Stromal cell of bone marrow (primary cell): ENCODE results near the gene BANF2.

ENCODE experiments used
- DNase-seq: peaks from one replicate; pipeline ENCODE4 v3.0.0-alpha.2; 2012; ENCODE audit warnings: low read depth

Gene BANF2

GRCh38 chr20:17664025-17664633 is 35.6 kb upstream of the BANF2 start:
- no peak for DNase-seq

DNA sequence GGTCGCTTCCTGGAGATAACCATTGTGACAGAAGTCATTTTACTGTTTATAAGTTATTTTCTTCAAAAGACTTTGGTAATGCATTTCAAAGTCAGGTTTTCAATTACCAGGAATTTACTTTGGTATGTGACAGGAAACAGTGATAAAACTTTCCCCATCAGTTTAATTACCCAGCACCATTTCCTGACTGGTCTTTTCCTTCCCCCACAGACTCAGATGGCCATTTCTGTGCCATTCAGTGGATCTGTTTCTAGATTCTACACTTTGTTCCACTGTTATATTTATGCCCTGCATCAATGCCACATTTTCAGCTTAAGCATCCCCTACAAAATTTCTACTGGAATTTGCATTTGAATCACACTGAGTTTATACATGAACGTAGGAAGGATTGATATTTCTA is 34.0 kb upstream of the BANF2 start:
- DNase-seq: no peak

DNA sequence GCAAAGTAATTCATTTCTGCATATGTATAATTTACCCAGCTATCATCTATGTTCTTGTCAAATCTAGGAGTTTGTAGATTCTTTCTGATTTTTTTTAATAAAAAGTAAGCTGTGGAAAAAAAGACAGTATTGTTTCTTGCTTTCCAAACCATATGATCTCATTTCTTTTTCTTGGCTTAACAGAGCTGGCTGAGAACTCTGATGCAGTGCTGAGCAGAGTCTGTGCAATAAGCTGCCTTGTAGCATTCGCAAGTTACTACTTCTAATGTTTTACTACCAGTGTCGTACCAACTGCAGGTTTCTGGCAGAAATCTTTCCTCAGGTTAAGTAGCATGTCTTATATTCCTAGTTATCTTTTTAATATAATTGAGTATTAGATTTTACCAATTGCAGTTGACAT is 33.3 kb upstream of the BANF2 start:
- peak; percentile 72 for DNase-seq

GRCh38 chr20:17667445-17667844 is 32.3 kb upstream of the BANF2 start:
- DNase-seq: no peak

GRCh38 chr20:17668432-17668831 is 31.3 kb upstream of the BANF2 start:
- no peak for DNase-seq

GRCh38 chr20:17669306-17669931 is 30.3 kb upstream of the BANF2 start:
- DNase-seq: no peak

- no peak for DNase-seq
Observed at GRCh38 chr20:17671011-17671410, 28.8 kb upstream of the BANF2 start.

GRCh38 chr20:17671565-17671964 is 28.2 kb upstream of the BANF2 start:
- DNase-seq: no peak

DNA sequence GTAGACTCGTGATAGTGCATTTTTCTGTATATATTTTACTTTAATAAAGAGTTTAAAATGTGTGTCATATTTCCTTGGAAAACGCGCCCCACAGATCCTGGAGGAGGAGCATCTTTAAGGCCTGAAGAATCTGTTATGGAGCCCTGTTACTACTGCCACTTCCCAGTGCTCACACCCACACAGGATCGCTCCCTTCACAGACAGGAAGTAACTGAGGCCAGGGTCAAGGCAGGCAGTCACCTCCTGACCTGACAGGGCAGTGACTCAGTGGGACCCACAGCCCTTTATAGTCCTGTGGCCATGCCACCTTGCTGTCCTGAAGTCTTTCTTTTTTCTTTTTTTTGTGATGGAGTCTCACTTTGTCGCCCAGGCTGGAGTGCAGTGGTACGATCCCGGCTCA is 26.7 kb upstream of the BANF2 start:
- DNase-seq: no peak

GRCh38 chr20:17674722-17675518 is 24.8 kb upstream of the BANF2 start:
- no peak for DNase-seq

DNA sequence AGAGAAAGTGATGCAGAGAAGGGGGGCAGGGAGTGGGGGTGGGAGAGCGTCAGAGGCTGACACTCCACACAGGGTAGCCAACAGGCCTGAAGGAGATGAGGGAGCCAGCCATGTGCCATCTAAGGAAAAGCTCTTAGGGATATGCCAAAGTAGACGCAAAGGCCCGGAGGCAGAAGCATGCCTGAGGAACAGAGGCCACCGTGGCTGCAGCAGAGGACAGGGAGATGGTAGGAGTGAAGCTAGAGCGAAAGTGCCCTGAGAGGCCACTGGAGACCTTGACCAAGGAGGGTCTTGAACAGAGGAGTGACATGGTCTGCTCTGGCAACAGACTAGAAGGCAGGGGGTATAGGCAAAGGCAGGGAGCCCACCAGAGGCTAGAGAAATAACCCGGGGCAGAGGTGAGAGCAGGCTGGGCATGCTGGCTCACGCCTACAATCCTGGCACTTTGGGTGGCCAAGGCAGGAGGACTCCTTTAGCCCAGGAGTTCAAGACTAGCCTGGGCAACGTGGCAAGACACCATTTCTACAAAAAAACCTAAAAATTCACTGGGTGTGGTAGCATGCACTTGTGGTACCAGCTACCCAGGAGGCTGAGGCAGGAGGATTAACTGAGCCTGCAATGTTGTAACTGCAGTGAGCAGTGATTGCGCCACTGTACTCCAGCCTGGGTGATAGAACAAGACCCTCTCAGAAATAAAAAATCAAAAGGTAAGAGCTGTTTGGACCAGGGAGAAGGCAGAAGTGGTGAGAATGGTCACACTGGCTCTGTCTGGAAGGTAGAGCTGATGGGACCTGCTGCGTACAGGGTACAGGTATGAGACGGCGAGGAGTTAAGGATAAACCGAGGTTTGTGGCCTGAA is 24.0 kb upstream of the BANF2 start:
- no peak for DNase-seq

- DNase-seq: no peak
Observed at GRCh38 chr20:17676378-17676759, 23.4 kb upstream of the BANF2 start.

- no peak for DNase-seq
Observed at GRCh38 chr20:17676942-17677341, 22.8 kb upstream of the BANF2 start.

GRCh38 chr20:17678295-17678694 is 21.5 kb upstream of the BANF2 start:
- DNase-seq: no peak

DNA sequence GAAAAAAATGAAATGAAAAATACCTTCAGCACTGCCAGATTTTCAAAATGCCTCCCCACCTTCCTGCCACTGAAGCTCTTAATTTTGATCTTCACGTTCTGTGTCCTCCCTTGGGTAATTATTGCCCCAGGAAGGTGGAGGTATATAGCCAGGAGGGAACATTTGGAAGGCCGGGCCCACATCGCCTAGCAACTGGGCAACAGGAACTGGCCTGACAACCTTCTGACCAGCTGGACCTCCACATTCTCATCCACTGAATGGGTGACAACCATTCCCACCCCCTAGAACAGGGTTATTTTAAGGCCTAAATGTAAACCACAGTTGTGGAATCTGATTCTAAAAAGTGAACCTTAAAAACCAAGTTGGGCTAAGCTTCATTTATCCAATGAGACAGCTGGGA is 20.9 kb upstream of the BANF2 start:
- no peak for DNase-seq

GRCh38 chr20:17679941-17680835 is 19.6 kb upstream of the BANF2 start:
- no peak for DNase-seq

DNA sequence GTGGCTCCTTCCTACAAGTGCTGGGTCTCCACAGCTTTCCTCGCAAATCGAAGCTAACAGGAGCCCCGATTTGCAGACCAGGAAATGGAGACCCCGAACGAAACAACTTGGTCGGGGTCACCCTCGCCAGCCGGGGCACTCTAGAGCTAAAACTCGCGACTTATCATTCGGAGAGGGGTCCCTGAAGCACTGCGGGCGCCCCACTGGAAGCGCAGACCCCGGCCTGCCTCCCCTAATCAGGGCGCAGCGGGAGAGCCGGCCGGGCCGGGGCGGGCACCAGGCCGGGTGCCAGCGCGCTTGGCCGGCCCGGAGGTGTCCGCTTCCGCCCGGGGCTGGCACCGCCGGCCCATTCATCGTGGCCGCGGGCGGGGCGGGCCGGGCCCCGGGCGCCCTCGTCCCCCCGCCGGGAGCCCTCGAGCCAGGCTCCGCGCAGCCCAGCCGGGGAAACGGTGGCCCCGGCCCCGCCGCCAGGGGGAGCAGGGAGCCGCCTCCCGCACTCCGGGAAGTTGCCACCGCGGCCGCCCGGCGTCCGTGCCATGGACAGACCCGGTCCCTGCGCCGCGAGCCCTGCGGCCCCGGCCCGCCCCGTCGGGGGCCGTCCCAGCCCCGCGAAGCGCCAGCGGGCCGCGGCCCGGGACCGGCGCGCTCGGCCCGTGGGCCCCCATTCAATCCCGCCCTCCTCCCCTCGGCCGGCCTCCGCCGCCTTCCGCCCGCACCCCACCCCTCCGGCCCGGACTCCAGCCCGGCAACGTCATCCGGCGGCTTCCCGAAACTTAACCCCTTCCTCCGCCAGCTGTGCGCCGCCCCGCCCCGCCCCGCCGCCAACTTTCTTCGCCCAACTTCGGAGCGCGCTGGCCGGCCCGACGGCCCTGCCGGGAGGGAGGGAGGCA is 18.7 kb upstream of the BANF2 start:
- peak; percentile 48 for DNase-seq

- no peak for DNase-seq
Observed at GRCh38 chr20:17681726-17682102, 18.1 kb upstream of the BANF2 start.

- DNase-seq: peak; percentile 97
Observed at GRCh38 chr20:17682103-17682888, 17.5 kb upstream of the BANF2 start, which contains the start of gene RRBP1. TSS of gene RRBP1 (minus strand) at chr20:17682242. CDS start at chr20:17660507, 21,735 bp downstream.

DNA sequence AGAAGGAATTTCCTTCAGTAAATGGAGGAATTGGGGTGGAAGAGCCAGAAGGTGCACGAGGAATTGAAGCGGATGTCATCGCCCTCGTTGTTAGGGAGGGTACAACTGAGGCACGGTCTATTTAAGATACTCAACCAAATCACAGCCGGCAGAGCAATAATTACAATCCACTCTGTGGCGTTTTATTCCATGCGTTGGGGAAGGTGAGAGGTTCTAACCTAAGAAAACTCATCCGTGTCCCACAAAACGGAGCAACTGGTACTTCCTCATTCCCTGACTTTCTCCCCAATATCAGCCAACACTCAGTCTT is 16.9 kb upstream of the BANF2 start:
- DNase-seq: no peak
